ENCODE measurements around the gene RNASE11.
"Not testable (repeated sequence)": the region's sequence is repeated elsewhere in the genome, so short reads cannot be mapped to it uniquely, and the experiment has no call there.

The RNASE11 gene

DNA sequence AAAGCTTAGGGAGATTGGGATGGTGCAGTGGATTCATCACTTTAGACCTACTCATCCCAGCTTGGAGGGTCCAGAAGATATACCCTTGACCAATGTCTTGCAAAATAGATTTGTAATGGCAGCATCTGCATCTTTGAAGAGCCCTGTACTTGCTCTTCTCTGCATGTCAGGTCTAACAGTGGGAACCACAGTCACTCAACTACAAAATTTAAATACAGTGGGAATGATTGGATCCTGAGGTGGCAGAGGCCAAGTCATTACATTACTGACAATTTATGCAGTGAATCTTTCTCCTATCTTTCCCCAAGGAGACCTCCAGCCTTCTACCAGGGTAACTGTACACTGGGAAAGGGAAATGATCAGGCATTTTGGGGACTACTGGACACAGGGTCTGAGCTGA lies 18.7 kb downstream of the RNASE11 start:
- no peak overlapping the region for H3K27ac ChIP-seq
- TF ChIP-seq, protein P1, sequence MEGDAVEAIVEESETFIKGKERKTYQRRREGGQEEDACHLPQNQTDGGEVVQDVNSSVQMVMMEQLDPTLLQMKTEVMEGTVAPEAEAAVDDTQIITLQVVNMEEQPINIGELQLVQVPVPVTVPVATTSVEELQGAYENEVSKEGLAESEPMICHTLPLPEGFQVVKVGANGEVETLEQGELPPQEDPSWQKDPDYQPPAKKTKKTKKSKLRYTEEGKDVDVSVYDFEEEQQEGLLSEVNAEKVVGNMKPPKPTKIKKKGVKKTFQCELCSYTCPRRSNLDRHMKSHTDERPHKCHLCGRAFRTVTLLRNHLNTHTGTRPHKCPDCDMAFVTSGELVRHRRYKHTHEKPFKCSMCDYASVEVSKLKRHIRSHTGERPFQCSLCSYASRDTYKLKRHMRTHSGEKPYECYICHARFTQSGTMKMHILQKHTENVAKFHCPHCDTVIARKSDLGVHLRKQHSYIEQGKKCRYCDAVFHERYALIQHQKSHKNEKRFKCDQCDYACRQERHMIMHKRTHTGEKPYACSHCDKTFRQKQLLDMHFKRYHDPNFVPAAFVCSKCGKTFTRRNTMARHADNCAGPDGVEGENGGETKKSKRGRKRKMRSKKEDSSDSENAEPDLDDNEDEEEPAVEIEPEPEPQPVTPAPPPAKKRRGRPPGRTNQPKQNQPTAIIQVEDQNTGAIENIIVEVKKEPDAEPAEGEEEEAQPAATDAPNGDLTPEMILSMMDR (IDR thresholded peaks at IDR 0.05) = no peak
- DNase-seq (ENCODE audit: low spot score) = no peak
- no peak overlapping the region for H3K4me3 ChIP-seq

DNA sequence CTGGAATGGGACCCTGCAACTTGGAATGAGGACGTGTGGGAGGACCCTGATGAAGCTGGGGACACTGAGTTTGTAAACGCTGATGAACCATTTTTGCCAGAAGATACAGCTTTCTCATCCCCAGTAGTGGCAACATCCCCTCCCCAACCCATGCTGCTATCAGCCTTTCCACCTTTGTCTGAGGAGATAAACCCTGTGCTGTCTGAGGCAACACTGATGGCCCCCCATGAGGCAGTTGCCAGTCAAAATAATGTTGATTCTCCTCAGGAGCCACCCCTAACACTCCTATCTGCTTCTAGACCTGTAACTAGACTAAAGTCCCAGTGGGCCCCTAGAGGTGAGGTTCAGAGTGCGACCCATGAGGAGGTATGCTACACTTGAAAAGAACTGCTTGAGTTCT lies 19.4 kb downstream of the RNASE11 start:
- TF ChIP-seq, protein P1 (IDR thresholded peaks at IDR 0.05) = no peak
- H3K4me3 ChIP-seq = no peak overlapping the region
- no peak overlapping the region for H3K27ac ChIP-seq
- no peak for DNase-seq (ENCODE audit: low spot score)

- H3K27ac ChIP-seq; H3K4me3 ChIP-seq; DNase-seq (ENCODE audit: low spot score): not testable (repeated sequence)
These were observed 20.6 kb downstream of the RNASE11 start for GRCh38 chr14:20567199-20567598.

GRCh38 chr14:20564501-20564997 lies 23.3 kb downstream of the RNASE11 start:
- no peak for DNase-seq (ENCODE audit: low spot score)
- Histone ChIP-seq H3K27ac (no peak overlapping the region), H3K4me3 (no peak overlapping the region)
- TF ChIP-seq, protein P1 (IDR thresholded peaks at IDR 0.05) = no peak

DNA sequence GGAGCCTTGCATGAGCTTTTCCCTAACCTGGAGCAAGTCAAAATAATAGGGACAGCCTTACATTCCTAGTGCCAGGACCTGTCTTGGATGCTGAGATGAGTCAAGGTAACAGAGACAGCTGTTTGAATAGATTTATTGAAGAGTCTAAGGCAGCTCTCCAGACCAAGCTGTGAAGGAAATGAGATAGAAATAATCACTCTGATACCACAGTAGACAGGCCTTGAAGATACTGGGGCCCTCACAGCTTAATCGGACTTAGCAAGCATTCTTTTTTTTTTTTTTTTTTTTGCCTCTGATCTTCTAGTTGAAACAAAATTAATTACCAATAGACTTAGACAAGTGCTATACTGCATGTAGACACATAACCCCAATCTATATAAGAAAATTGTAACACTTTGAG lies 23.8 kb downstream of the RNASE11 start:
- TF ChIP-seq, protein P1 (IDR thresholded peaks at IDR 0.05) = no peak
- no peak for DNase-seq (ENCODE audit: low spot score)
- H3K27ac ChIP-seq = no peak overlapping the region
- no peak overlapping the region for H3K4me3 ChIP-seq

DNA sequence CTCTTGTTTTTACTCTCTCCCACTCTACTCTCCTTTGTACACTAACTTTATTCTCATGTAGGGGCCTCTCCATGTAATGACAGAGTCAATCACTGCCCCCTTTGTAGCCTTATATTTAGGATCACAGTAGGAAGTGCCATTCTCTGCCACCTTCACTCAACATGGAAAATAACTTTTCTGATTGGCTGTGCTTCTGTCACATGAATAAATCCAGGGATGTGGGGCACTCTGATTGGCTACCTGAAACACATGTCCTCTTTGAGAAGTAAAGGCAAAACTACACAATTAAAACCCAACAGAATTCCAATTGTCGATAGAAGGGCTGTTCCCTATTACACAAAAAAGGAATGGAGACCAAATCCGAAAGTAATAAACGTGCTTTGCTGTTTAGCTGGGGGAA lies 26.8 kb downstream of the RNASE11 start, which contains the start of gene RNASE9:
TSS of gene RNASE9 (minus strand) at position 87 of the 400 bp plus-strand sequence.
- no peak within 1 kb of the TSS for H3K27ac ChIP-seq
- no peak within 1 kb of the TSS for H3K4me3 ChIP-seq
- no peak for DNase-seq (ENCODE audit: low spot score)
- TF ChIP-seq, protein P1 (IDR thresholded peaks at IDR 0.05) = no peak

DNA sequence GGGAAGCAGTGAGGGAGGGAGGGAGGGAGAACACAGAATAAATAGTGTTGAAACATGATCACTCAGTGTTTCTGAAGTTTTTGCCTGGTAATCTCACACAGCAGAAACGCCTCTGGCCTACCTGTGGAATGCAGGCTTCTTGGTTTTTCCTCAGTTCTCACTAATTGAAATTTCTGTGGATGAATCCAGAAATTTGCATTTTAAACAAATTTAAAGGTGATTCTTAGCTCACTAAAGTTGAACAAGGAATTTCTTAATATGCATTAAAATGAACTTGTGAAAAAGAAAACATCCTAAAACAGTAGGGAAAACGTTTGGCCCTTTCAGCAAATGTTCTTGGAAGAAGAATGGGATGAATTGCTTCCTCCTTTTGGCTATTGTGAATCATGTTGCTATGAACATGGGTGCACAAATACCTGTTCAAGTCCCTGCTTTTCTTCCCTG lies 28.3 kb downstream of the RNASE11 start:
- Histone ChIP-seq H3K4me3 (no peak overlapping the region), H3K27ac (no peak overlapping the region)
- no peak for DNase-seq (ENCODE audit: low spot score)
- TF ChIP-seq, protein P1 (IDR thresholded peaks at IDR 0.05) = no peak

DNA sequence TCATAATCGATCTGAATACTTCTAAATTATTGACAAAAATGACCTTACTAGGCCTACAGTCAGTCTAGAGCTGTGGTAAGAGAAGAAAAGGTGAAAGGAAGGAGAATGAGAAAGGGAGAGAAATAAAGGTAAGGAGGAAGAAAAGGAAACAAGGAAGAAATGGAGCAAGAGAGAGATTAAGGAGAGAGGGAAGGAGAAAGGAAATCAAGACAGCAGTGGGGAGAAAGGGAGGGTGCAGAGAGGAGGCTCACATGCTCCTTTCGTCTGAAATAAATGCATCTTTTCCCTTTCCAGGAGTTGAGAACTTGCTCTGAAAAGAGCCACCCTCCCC lies 30.6 kb downstream of the RNASE11 start:
- DNase-seq (ENCODE audit: low spot score) = no peak
- TF ChIP-seq, protein P1 (IDR thresholded peaks at IDR 0.05) = no peak
- Histone ChIP-seq H3K27ac (no peak overlapping the region), H3K4me3 (no peak overlapping the region)
